IPS-20b (cell line): Measurements from ENCODE around the gene MOV10L1.

ENCODE experiments used
- H3K27ac ChIP-seq: one replicate; pipeline ENCODE4 v1.5.1; 2013; ENCODE audit warnings: low read length
- H3K27me3 ChIP-seq: 2 replicates; pipeline ENCODE4 v1.6.1; 2013; ENCODE audit warnings: mild to moderate bottlenecking, low read length, inconsistent platforms; ENCODE audit not compliant: insufficient read depth
- H3K36me3 ChIP-seq: 2 replicates; pipeline ENCODE4 v1.6.1; 2013; ENCODE audit warnings: low read depth, mild to moderate bottlenecking, inconsistent platforms, low read length, moderate library complexity; ENCODE audit not compliant: insufficient read depth
- H3K4me1 ChIP-seq: 2 replicates; pipeline ENCODE4 v1.6.1; 2013; ENCODE audit warnings: mild to moderate bottlenecking, control low read depth, inconsistent platforms, low read length, moderate library complexity; ENCODE audit not compliant: insufficient read depth
- H3K4me3 ChIP-seq: 2 replicates; pipeline ENCODE4 v1.5.1; 2013; ENCODE audit warnings: mild to moderate bottlenecking, low read length, inconsistent platforms
- H3K9ac ChIP-seq: 2 replicates; pipeline ENCODE4 v1.6.1; 2013; ENCODE audit warnings: low read depth, mild to moderate bottlenecking, inconsistent platforms, low read length, moderate library complexity
- H3K9me3 ChIP-seq: 2 replicates; pipeline ENCODE4 v1.6.1; 2013; ENCODE audit warnings: mild to moderate bottlenecking, low read depth, low read length, inconsistent platforms; ENCODE audit not compliant: insufficient read depth

The MOV10L1 gene

GRCh38 chr22:50171319-50171964 lies 81.6 kb downstream of the MOV10L1 start:
- Histone ChIP-seq H3K9me3 (no peaks in the 10 kb centered on the region), H3K36me3 (no peaks in the 10 kb centered on the region), H3K27me3 (peaks cover 41% of the 10 kb centered on the region), H3K27ac (no peak overlapping the region), H3K4me3 (peak overlapping the region; percentile 67; the same call in 1 of the 2 replicates), H3K9ac (no peak overlapping the region), H3K4me1 (no peaks in the 10 kb centered on the region)

GRCh38 chr22:50171965-50172421 lies 82.2 kb downstream of the MOV10L1 start:
- Histone ChIP-seq H3K4me1 (no peaks in the 10 kb centered on the region), H3K27ac (no peak overlapping the region), H3K9ac (no peak overlapping the region), H3K36me3 (no peaks in the 10 kb centered on the region), H3K4me3 (no peak overlapping the region), H3K27me3 (peaks cover 41% of the 10 kb centered on the region), H3K9me3 (no peaks in the 10 kb centered on the region)

DNA sequence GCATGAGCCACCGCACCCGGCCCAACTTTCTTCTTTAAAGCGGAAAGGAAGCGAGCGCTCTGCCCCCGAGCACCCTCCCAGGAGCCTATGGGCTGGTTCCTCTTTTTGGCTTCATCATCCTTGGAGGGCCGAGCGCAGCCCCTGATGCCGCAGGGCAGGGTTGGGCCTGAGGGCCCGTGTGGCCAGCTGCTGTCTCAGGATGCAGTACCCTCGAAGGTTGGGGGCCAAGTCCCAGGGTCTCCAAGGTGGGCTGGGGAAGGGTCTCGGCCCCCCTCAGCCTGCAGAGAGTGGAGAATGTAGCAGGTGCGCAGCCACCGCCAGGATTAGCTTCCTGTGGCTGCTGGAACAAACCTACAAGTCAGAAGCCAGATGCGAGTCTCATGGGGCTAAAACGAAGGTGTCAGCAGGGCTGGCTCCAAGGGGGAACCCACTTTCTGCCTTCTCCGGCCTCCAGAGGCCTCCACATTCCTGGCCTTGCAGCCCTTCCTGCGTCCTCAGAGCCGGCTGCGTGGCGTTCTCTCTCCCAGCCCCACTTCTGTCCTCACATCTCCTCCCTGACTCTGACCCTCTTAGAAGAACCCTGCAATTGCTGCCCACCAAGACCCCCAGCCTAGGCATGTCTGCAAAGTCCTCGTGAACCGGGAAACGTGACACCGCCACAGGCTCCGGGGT lies 83.6 kb downstream of the MOV10L1 start:
- Histone ChIP-seq H3K4me3 (no peak overlapping the region), H3K9me3 (no peaks in the 10 kb centered on the region), H3K9ac (no peak overlapping the region)

GRCh38 chr22:50173983-50174355 lies 84.2 kb downstream of the MOV10L1 start:
- no peak overlapping the region for H3K27ac ChIP-seq
- H3K4me3 ChIP-seq, result no peak overlapping the region
- peaks cover 24% of the 10 kb centered on the region for H3K27me3 ChIP-seq
- H3K9ac ChIP-seq, result no peak overlapping the region
- H3K4me1 ChIP-seq, result no peaks in the 10 kb centered on the region
- no peaks in the 10 kb centered on the region for H3K9me3 ChIP-seq
- H3K36me3 ChIP-seq, result no peaks in the 10 kb centered on the region

More for the DNA sequence above, 83.6 kb downstream of the MOV10L1 start:
- Histone ChIP-seq H3K27ac (no peak overlapping the region), H3K27me3 (peaks cover 29% of the 10 kb centered on the region), H3K4me1 (no peaks in the 10 kb centered on the region), H3K36me3 (no peaks in the 10 kb centered on the region)

DNA sequence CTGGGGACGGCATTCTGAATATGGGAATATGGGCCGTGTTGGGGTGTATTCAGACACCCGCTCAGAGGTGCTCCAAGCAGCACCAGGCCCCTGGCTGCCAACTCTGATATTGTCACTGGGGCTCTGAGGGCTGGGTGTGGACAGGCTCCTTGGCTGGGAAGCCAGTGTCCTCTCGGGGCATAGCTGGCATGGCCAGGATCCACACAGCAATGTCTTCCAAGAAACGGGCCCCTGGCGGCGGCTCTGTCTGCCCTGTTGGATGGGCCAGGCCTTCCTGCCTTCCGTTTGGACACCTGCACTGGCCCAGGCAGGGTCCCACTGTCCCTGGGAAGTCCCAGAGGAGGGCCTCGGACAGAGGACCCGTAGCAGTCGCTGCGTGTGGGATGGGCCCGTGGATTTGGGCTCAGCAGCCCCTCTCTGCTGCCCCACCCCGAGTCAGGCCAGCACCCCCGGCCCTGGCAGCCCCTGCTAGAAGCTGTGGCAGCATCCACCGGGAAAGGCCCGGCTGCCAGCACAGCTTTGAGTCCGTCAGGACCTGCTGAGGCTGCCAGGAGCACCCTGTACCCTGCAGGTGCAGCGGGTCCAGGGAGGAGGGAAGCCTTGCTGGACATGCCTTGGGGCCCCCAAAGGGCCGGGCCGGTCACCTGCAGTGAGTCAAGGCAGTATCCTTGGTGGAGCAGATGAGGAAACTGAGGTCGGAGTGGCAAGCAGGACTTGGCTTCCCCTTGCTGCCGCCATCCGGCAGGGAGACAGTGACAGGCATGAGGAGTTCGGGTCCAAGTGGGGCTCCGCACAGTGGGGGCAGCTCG lies 84.8 kb downstream of the MOV10L1 start:
- Histone ChIP-seq H3K27ac (no peak overlapping the region), H3K36me3 (no peaks in the 10 kb centered on the region), H3K27me3 (peaks cover 18% of the 10 kb centered on the region), H3K4me3 (no peak overlapping the region), H3K4me1 (no peaks in the 10 kb centered on the region), H3K9ac (no peak overlapping the region), H3K9me3 (no peaks in the 10 kb centered on the region)

- Histone ChIP-seq H3K27ac (no peak overlapping the region), H3K27me3 (peaks cover 18% of the 10 kb centered on the region), H3K4me3 (no peak overlapping the region), H3K9ac (no peak overlapping the region), H3K9me3 (no peaks in the 10 kb centered on the region), H3K36me3 (no peaks in the 10 kb centered on the region), H3K4me1 (no peaks in the 10 kb centered on the region)
Measured at GRCh38 chr22:50175191-50175461, 85.3 kb downstream of the MOV10L1 start.

- Histone ChIP-seq H3K4me3 (no peak overlapping the region), H3K27me3 (peaks cover 12% of the 10 kb centered on the region), H3K9me3 (no peaks in the 10 kb centered on the region), H3K9ac (no peak overlapping the region), H3K27ac (no peak overlapping the region), H3K4me1 (no peaks in the 10 kb centered on the region), H3K36me3 (no peaks in the 10 kb centered on the region)
Measured at GRCh38 chr22:50175921-50176849, 86.4 kb downstream of the MOV10L1 start.

- no peaks in the 10 kb centered on the region for H3K36me3 ChIP-seq
- no peak overlapping the region for H3K27ac ChIP-seq
- H3K9me3 ChIP-seq, result no peaks in the 10 kb centered on the region
- no peaks in the 10 kb centered on the region for H3K4me1 ChIP-seq
- no peak overlapping the region for H3K4me3 ChIP-seq
- no peak overlapping the region for H3K9ac ChIP-seq
- H3K27me3 ChIP-seq, result peaks cover 4% of the 10 kb centered on the region; the same call in 1 of the 2 replicates
Measured at GRCh38 chr22:50176850-50177536, 87.2 kb downstream of the MOV10L1 start.

DNA sequence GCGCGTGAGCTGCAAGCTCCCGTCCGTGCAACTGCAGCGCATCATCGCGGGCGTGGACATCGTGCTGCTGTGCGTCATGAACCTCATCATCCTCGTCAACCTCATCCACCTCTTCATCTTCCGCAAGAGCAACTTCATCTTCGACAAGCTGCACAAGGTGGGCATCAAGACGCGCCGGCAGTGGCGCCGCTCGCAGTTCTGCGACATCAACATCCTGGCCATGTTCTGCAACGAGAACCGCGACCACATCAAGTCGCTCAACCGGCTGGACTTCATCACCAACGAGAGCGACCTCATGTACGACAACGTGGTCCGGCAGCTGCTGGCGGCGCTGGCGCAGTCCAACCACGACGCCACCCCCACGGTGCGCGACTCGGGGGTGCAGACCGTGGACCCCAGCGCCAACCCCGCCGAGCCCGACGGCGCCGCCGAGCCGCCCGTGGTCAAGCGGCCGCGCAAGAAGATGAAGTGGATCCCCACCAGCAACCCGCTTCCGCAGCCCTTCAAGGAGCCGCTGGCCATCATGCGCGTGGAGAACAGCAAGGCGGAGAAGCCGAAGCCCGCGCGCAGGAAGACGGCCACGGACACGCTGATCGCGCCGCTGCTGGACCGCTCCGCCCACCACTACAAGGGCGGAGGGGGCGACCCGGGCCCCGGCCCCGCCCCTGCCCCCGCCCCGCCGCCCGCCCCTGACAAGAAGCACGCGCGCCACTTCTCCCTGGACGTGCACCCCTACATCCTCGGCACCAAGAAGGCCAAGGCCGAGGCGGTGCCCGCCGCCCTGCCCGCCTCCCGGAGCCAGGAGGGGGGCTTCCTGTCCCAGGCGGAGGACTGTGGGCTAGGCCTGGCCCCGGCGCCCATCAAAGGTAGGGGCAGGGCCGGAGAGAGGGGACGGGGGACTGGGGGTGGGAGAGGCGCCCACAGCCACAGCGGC lies 88.0 kb downstream of the MOV10L1 start:
- Histone ChIP-seq H3K4me1 (no peaks in the 10 kb centered on the region), H3K4me3 (no peak overlapping the region), H3K9ac (no peak overlapping the region), H3K27me3 (no peaks in the 10 kb centered on the region), H3K36me3 (no peaks in the 10 kb centered on the region), H3K9me3 (no peaks in the 10 kb centered on the region), H3K27ac (no peak overlapping the region)

- Histone ChIP-seq H3K27ac (no peak overlapping the region), H3K27me3 (no peaks in the 10 kb centered on the region), H3K9ac (no peak overlapping the region), H3K4me3 (no peak overlapping the region), H3K36me3 (no peaks in the 10 kb centered on the region), H3K9me3 (no peaks in the 10 kb centered on the region), H3K4me1 (no peaks in the 10 kb centered on the region)
Measured at GRCh38 chr22:50178471-50178864, 88.7 kb downstream of the MOV10L1 start.
